ENCODE measurements around the gene SRSF4.

- TF ChIP-seq CTCF (IDR thresholded peaks at IDR 0.05) (no peak), POLR2A (IDR thresholded peaks at IDR 0.05) (no peak)
These were observed 5.1 kb downstream of the SRSF4 start for GRCh38 chr1:29176576-29176975.

Data from thyroid gland (tissue), 4 donors.